ENCODE results near the gene MYO15B.

Gene MYO15B

DNA sequence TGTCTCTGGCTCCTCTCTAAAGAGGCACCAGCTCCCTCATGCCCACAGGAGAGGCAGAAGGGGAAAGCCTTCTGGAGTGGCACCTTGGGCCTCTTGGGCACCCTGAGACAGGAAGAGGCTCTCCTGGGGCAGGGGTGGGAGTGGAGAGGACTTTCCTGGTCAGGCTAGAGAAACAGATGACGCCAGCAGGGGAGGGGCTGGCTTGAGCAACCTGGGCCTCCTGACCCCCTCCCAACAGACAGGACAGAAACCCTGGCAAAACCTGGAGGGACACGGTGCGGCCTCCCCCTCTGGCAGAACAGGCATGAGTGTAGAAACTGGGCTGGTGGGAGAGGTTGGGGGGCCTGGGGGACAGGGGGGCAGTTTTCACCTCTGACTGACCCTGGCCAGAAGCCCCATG, 51.7 kb downstream of the MYO15B start:
- no peak for DNase-seq (ENCODE audit: low read depth in 2 of 2)

DNA sequence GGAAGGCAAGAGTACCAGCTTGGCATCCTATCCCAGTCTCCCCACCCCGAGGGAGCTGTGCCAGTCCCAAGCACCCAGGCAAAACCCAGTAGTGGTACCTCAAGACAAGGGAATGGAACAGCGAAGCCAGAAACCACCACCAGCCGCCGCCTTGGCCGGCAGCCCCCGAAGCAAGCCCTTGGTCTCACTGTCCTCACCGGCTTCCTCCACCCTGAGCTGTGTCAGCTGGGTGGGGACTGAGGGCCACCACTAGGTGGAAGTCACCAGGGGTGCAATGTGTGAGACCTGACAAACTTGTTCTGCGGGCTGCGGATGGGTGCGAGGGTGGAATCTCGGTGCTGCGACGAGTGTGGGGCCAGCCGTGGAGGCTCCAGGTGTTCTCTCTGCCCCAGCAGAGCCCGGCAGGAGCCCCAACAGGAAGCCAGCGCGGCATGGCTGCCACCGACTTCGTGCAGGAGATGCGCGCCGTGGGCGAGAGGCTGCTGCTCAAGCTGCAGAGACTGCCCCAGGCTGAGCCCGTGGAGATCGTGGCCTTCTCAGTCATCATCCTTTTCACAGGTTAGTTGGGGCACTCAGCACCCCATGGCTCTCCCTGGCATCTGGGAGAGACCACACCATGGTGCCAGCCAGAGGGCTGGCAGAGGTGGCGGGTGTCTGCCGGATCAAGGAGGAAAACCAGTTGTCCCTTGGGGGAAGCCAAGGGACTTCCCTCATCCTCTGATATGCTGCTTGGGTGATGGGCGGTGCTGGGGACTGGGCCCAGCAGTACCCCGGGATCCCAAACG, 52.4 kb downstream of the MYO15B start:
- no peak for DNase-seq (ENCODE audit: low read depth in 2 of 2)

DNA sequence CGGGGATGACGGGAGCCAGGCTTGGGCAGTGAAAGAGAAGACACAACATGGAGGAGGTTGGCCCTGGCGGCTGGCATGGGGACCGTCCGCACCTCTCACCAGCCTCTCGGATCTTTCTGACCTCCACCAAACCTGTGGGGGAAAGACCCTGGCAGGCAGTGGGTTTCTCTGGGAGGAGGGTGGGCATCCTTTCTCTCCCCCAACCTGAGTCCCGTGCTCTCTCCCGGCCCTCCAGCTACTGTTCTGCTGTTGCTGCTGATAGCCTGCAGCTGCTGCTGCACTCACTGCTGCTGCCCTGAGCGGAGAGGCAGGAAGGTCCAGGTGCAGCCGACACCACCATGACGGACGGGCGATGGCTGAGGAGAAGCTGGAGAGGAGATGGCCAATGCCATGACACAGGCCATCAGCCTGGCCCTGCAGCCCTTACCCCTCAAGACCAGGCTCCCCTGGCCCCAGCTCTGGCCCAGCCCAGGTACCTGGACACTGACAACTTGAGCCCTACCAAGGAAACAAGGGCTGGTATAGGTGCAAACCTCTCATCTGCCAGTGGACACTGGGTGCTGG, 53.0 kb downstream of the MYO15B start:
- no peak for DNase-seq (ENCODE audit: low read depth in 2 of 2)

DNA sequence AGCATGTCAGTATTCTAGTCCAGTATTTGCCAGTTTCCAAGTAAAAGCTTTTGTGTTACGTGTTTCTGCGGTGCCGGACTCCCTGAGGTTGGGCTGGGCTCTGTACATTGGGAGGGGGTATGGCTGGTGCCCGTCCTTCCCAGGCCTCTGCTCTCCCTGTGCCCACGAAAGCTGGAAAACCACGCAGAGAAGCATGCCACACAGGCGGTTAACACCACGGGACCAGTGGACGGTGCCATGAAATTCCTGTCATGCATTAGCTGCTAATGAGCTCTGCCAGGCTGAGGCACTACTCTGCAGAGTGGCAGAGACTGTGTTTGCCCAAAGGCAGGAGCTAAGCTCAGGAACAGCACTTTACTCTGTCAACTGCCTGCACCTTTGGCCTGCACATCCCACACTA, 53.7 kb downstream of the MYO15B start:
- no peak for DNase-seq (ENCODE audit: low read depth in 2 of 2)

GRCh38 chr17:75642182-75642783, 54.7 kb downstream of the MYO15B start:
- no peak for DNase-seq (ENCODE audit: low read depth in 2 of 2)

GRCh38 chr17:75642784-75643642, 55.4 kb downstream of the MYO15B start:
- DNase-seq (ENCODE audit: low read depth in 2 of 2), result no peak

- DNase-seq (ENCODE audit: low read depth in 2 of 2), result no peak
Measured at GRCh38 chr17:75643643-75644017, 56.0 kb downstream of the MYO15B start.

DNA sequence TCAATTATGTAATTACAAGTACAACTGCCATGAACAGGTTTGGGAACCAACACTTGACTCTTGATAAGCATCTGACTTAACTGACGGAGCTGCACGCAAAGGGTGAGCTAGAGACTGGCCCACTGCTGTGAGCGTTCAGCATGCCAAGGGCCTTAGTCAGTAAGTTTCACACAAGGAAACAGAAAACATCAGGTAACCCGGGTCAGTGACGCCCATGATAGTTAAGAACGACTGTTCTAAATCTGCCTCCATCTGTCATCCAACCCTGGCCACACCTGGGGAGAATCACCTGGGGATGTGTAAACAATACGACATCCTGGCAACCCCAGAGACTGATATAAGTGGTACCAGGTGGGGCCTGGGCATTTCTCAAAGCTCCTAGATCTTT, 57.9 kb downstream of the MYO15B start:
- DNase-seq (ENCODE audit: low read depth in 2 of 2), result no peak

GRCh38 chr17:75645889-75646637, 58.5 kb downstream of the MYO15B start:
- no peak for DNase-seq (ENCODE audit: low read depth in 2 of 2)

GRCh38 chr17:75646638-75646992, 59.0 kb downstream of the MYO15B start:
- no peak for DNase-seq (ENCODE audit: low read depth in 2 of 2)

DNA sequence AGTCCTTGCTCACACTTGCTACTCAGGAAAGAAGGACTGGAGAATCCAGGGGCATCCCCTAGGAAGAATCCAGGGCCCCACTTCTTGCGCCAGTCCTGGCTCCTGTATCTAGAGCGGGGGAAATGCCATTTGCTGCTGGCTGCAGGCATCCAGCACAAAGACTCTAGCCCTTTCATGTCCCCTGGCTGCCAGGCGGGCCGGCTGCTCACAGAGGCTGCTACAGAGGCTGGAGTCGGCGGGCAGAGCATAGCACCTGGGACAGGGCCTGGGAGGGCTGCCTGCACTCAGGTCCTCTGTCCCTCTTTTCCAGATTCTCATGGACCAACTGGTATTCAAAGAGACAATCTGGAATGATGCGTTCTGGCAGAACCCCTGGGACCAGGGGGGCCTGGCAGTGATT, 59.5 kb downstream of the MYO15B start:
- DNase-seq (ENCODE audit: low read depth in 2 of 2), result no peak

- DNase-seq (ENCODE audit: low read depth in 2 of 2), result no peak
Measured at GRCh38 chr17:75647921-75648320, 60.3 kb downstream of the MYO15B start.

- no peak for DNase-seq (ENCODE audit: low read depth in 2 of 2)
Measured at GRCh38 chr17:75649687-75650086, 62.1 kb downstream of the MYO15B start.

DNA sequence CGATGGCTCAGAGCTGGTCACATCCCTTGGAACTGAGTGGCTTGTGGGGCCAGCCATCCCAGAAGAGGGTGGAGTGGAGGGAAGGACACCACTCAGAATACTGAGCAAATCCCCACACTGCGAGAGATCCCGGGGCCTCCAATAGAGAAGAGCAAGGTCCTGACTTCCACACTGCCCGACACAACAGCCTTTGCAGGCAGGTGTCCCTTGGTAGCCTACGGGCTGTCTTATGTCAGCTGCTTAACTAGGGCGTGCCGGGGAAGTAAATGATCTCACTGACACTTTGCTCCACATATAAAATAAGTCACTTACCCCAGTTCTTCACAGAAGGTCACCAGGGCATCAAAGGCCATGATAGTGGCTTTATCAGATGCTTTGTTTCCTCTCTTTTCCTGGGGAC, 63.3 kb downstream of the MYO15B start:
- DNase-seq (ENCODE audit: low read depth in 2 of 2), result no peak

GRCh38 chr17:75652341-75652740, 64.7 kb downstream of the MYO15B start:
- no peak for DNase-seq (ENCODE audit: low read depth in 2 of 2)

DNA sequence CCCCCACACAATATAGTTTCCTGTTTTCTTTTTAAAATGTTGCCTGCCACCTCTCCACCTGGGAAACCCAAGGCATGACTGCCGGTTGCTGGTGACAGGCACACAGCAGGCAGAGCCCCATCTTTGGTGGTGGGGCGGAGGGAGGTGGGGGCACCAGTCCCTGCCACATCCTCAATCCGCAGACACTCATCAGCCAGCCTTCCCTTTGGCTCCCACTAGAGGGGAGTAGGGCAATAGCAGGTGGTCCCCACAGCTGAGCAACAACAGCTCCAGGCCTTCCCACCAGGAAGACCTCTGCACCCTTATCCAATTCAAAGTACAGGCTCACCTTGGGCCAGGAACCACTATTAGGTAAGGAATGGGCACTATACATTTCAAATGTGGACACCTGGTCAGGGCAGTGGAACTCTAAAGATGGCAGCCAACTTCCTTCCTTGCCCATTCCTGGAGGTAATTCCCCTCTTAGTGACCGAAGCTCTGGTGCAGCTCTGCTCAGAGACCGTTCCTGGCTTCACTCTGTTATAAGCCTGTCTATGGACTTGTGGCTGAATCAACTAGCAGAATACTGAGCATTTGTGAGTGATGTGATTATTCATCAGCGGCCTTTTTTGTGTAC, 65.4 kb downstream of the MYO15B start:
- no peak for DNase-seq (ENCODE audit: low read depth in 2 of 2)

DNA sequence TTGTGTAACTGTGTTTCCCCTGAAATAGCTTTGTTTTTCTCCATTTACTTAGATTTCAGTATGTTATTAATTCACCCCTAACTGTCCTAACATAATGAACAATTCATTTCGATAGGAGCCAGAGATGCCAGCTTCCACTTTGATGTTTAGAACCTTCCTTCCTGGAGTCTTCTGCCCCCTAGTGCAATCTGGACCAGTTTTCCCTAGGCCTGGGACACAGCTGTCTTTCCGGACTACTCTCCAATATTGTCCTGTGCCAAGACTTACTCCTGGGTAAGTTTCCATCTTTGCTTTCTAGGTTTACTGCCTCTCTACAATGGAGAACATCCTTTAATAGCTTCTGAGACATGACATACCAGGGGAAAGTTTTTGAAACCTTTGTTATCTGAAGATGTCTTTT, 66.6 kb downstream of the MYO15B start:
- DNase-seq (ENCODE audit: low read depth in 2 of 2), result no peak

GRCh38 chr17:75658237-75658636, 70.6 kb downstream of the MYO15B start:
- DNase-seq (ENCODE audit: low read depth in 2 of 2), result no peak

DNA sequence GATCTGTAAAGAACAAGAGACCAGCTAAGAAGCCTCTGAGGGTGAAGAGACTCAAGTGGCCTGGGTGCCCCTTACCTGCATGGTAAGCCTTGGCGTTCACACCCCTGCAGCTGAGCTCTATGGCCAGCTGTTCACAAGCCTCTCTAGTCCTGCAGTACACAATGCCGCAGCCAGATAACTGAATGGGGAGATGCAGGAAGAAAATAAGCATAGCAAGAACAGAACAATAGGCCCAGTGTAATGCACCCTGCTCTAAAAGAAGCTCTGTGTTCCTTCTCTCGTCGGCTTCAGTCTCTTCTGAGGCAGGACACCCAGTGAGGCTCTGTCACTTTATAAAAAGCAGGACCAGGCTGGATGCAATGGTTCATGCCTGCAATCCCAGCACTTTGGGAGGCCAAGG, 73.9 kb downstream of the MYO15B start:
- DNase-seq (ENCODE audit: low read depth in 2 of 2), result no peak

- DNase-seq (ENCODE audit: low read depth in 2 of 2), result no peak
Measured at GRCh38 chr17:75662511-75662910, 74.9 kb downstream of the MYO15B start.

GRCh38 chr17:75664099-75664549, 76.5 kb downstream of the MYO15B start:
- no peak for DNase-seq (ENCODE audit: low read depth in 2 of 2)

Data from stimulated activated CD8-positive, alpha-beta memory T cell treated with anti-CD3 and anti-CD28 coated beads, Interleukin-7, amount 100 ng/mL, for 4 hours (primary cell).